HEK293 (cell line): ENCODE results near the gene PYROXD2.

Experiments used
- HOXC10 ChIP-seq: sonication (generic); formaldehyde crosslinking; IDR thresholded peaks from 2 replicates; pipeline ENCODE4 v1.8.1; 2023; ENCODE audit warnings: mild to moderate bottlenecking, missing genetic modification reagents
- IKZF3 ChIP-seq: fragments of 450-650 bp; IDR thresholded peaks from 2 replicates; pipeline ENCODE4 v1.5.0; 2018; ENCODE audit warnings: missing biosample characterization, mild to moderate bottlenecking, missing genetic modification characterization, moderate library complexity
- KLF17 ChIP-seq: fragments of 450-650 bp; formaldehyde crosslinking; IDR thresholded peaks from 2 replicates; pipeline ENCODE4 v1.5.1; 2016; ENCODE audit warnings: missing biosample characterization, missing genetic modification characterization
- KLF7 ChIP-seq: fragments of 450-650 bp; formaldehyde crosslinking; IDR thresholded peaks from 2 replicates; pipeline ENCODE4 v1.5.1; 2016; ENCODE audit warnings: missing biosample characterization, missing genetic modification characterization, borderline replicate concordance
- KLF8 ChIP-seq: fragments of 450-650 bp; formaldehyde crosslinking; IDR thresholded peaks from 2 replicates; pipeline ENCODE4 v1.5.1; 2016; ENCODE audit warnings: missing biosample characterization, missing genetic modification characterization
- OSR2 ChIP-seq: fragments of 450-650 bp; formaldehyde crosslinking; IDR thresholded peaks from 2 replicates; pipeline ENCODE4 v1.5.1; 2016; ENCODE audit warnings: missing biosample characterization, missing genetic modification characterization
- OVOL3 ChIP-seq: fragments of 450-650 bp; formaldehyde crosslinking; IDR thresholded peaks from 2 replicates; pipeline ENCODE4 v1.5.1; 2016; ENCODE audit warnings: missing biosample characterization, missing genetic modification characterization
- SP3 ChIP-seq: fragments of 450-650 bp; formaldehyde crosslinking; IDR thresholded peaks from 2 replicates; pipeline ENCODE4 v1.5.1; 2016; ENCODE audit warnings: missing biosample characterization, missing genetic modification characterization
- ZBTB26 ChIP-seq: fragments of 450-650 bp; formaldehyde crosslinking; optimal IDR thresholded peaks from 2 replicates; pipeline ENCODE3; 2016; ENCODE audit warnings: missing biosample characterization, mild to moderate bottlenecking, missing genetic modification characterization
- ZBTB6 ChIP-seq: fragments of 450-650 bp; formaldehyde crosslinking; IDR thresholded peaks from 2 replicates; pipeline ENCODE4 v1.5.1; 2017; ENCODE audit warnings: missing biosample characterization, missing genetic modification characterization
- ZEB2 ChIP-seq: fragments of 450-650 bp; formaldehyde crosslinking; IDR thresholded peaks from 2 replicates; pipeline ENCODE4 v1.5.1; 2016; ENCODE audit warnings: missing biosample characterization, missing genetic modification characterization
- ZNF138 ChIP-seq: fragments of 450-650 bp; formaldehyde crosslinking; IDR thresholded peaks from 2 replicates; pipeline ENCODE4 v1.5.1; 2016; ENCODE audit warnings: missing biosample characterization, missing genetic modification characterization, borderline replicate concordance
- ZNF140 ChIP-seq: fragments of 450-650 bp; formaldehyde crosslinking; IDR thresholded peaks from 2 replicates; pipeline ENCODE4 v1.5.1; 2016; ENCODE audit warnings: missing biosample characterization, missing genetic modification characterization
- ZNF157 ChIP-seq: fragments of 450-650 bp; formaldehyde crosslinking; IDR thresholded peaks from 2 replicates; pipeline ENCODE4 v1.5.1; 2016; ENCODE audit warnings: missing biosample characterization, missing genetic modification characterization
- ZNF280D ChIP-seq: fragments of 450-650 bp; formaldehyde crosslinking; IDR thresholded peaks from 2 replicates; pipeline ENCODE4 v1.5.1; 2016; ENCODE audit warnings: missing biosample characterization, missing genetic modification characterization
- ZNF473 ChIP-seq: fragments of 450-650 bp; formaldehyde crosslinking; IDR thresholded peaks from 2 replicates; pipeline ENCODE4 v1.5.1; 2017; ENCODE audit warnings: missing biosample characterization, missing genetic modification characterization
- ZNF48 ChIP-seq: fragments of 450-650 bp; formaldehyde crosslinking; IDR thresholded peaks from 2 replicates; pipeline ENCODE4 v1.5.1; 2016; ENCODE audit warnings: missing biosample characterization, missing genetic modification characterization
- ZNF548 ChIP-seq: fragments of 450-650 bp; formaldehyde crosslinking; IDR thresholded peaks from 2 replicates; pipeline ENCODE4 v1.5.1; 2016; ENCODE audit warnings: missing biosample characterization, missing genetic modification characterization
- ZNF558 ChIP-seq: fragments of 450-650 bp; formaldehyde crosslinking; IDR thresholded peaks from 2 replicates; pipeline ENCODE4 v1.5.1; 2016; ENCODE audit warnings: missing biosample characterization, missing genetic modification characterization
- ZNF596 ChIP-seq: fragments of 450-650 bp; IDR thresholded peaks from 2 replicates; pipeline ENCODE4 v1.5.0; 2018; ENCODE audit warnings: missing biosample characterization, mild to moderate bottlenecking, missing genetic modification characterization, moderate library complexity
- ZNF626 ChIP-seq: fragments of 450-650 bp; sonication (Bioruptor Pico); formaldehyde crosslinking; IDR thresholded peaks from 2 replicates; pipeline ENCODE4 v1.5.1; 2018; ENCODE audit warnings: missing biosample characterization, missing genetic modification characterization, inconsistent platforms
- ZNF704 ChIP-seq: fragments of 450-650 bp; formaldehyde crosslinking; IDR thresholded peaks from 2 replicates; pipeline ENCODE4 v1.5.1; 2016; ENCODE audit warnings: missing biosample characterization, missing genetic modification characterization
- ZNF76 ChIP-seq: fragments of 450-650 bp; formaldehyde crosslinking; IDR thresholded peaks from 2 replicates; pipeline ENCODE4; 2016; ENCODE audit warnings: low read depth, missing biosample characterization, missing genetic modification characterization, borderline replicate concordance
- ZNF777 ChIP-seq: fragments of 450-650 bp; formaldehyde crosslinking; IDR thresholded peaks from 2 replicates; pipeline ENCODE4 v1.5.1; 2017; ENCODE audit warnings: missing biosample characterization, missing genetic modification characterization, borderline replicate concordance
- TF ChIP-seq, protein P1 (sequence below): fragments of 450-650 bp; formaldehyde crosslinking; IDR thresholded peaks from 2 replicates; pipeline ENCODE4 v1.5.1; 2016; ENCODE audit warnings: missing biosample characterization, missing genetic modification characterization
- TF ChIP-seq, protein P2 (sequence below): fragments of 450-650 bp; IDR thresholded peaks from 2 replicates; pipeline ENCODE4 v1.5.1; 2018; ENCODE audit warnings: missing biosample characterization, missing genetic modification characterization
- TF ChIP-seq, protein P3 (sequence below): fragments of 450-650 bp; formaldehyde crosslinking; IDR thresholded peaks from 2 replicates; pipeline ENCODE4 v1.5.1; 2016; ENCODE audit warnings: missing biosample characterization, missing genetic modification characterization

Gene PYROXD2

GRCh38 chr10:98446661-98447221 is 31.8 kb upstream of the PYROXD2 start, which contains the start of gene HPS1 (continued):
- TF ChIP-seq ZNF777 (tag by site-specific recombination) (no peak), SP3 (tag by site-specific recombination) (peak; percentile 65), ZBTB6 (tag by site-specific recombination) (peak; percentile 26; the same call in 1 of the 2 replicates), ZNF140 (tag by site-specific recombination) (no peak), ZNF558 (tag by site-specific recombination) (0 out of 2 replicates have a peak, but pooled peaks have one; percentile 24), OSR2 (no peak), ZNF76 (no peak), ZNF138 (tag by site-specific recombination) (no peak), ZNF48 (tag by site-specific recombination) (no peak), ZEB2 (tag by site-specific recombination) (peak; percentile 53; the same call in 1 of the 2 replicates), ZNF473 (tag by site-specific recombination) (no peak), HOXC10 (CRISPR knock-in tag) (no peak), ZBTB26 (tag by site-specific recombination) (peak; percentile 84), IKZF3 (tag by site-specific recombination) (no peak), KLF17 (tag by site-specific recombination) (peak; percentile 34; the same call in 1 of the 2 replicates), ZNF704 (no peak), KLF7 (peak; percentile 31; the same call in 1 of the 2 replicates), ZNF548 (no peak), ZNF157 (tag by site-specific recombination) (no peak), ZNF596 (tag by site-specific recombination) (no peak), KLF8 (tag by site-specific recombination) (peak; percentile 83; the same call in 1 of the 2 replicates), OVOL3 (tag by site-specific recombination) (no peak), ZNF280D (tag by site-specific recombination) (no peak), ZNF626 (tag by site-specific recombination) (no peak)
- TF ChIP-seq, protein P1, sequence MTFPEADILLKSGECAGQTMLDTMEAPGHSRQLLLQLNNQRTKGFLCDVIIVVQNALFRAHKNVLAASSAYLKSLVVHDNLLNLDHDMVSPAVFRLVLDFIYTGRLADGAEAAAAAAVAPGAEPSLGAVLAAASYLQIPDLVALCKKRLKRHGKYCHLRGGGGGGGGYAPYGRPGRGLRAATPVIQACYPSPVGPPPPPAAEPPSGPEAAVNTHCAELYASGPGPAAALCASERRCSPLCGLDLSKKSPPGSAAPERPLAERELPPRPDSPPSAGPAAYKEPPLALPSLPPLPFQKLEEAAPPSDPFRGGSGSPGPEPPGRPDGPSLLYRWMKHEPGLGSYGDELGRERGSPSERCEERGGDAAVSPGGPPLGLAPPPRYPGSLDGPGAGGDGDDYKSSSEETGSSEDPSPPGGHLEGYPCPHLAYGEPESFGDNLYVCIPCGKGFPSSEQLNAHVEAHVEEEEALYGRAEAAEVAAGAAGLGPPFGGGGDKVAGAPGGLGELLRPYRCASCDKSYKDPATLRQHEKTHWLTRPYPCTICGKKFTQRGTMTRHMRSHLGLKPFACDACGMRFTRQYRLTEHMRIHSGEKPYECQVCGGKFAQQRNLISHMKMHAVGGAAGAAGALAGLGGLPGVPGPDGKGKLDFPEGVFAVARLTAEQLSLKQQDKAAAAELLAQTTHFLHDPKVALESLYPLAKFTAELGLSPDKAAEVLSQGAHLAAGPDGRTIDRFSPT: peak; percentile 44; the same call in 1 of the 2 replicates
- TF ChIP-seq, protein P2, sequence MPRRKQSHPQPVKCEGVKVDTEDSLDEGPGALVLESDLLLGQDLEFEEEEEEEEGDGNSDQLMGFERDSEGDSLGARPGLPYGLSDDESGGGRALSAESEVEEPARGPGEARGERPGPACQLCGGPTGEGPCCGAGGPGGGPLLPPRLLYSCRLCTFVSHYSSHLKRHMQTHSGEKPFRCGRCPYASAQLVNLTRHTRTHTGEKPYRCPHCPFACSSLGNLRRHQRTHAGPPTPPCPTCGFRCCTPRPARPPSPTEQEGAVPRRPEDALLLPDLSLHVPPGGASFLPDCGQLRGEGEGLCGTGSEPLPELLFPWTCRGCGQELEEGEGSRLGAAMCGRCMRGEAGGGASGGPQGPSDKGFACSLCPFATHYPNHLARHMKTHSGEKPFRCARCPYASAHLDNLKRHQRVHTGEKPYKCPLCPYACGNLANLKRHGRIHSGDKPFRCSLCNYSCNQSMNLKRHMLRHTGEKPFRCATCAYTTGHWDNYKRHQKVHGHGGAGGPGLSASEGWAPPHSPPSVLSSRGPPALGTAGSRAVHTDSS (tag by site-specific recombination): no peak
- TF ChIP-seq, protein P3, sequence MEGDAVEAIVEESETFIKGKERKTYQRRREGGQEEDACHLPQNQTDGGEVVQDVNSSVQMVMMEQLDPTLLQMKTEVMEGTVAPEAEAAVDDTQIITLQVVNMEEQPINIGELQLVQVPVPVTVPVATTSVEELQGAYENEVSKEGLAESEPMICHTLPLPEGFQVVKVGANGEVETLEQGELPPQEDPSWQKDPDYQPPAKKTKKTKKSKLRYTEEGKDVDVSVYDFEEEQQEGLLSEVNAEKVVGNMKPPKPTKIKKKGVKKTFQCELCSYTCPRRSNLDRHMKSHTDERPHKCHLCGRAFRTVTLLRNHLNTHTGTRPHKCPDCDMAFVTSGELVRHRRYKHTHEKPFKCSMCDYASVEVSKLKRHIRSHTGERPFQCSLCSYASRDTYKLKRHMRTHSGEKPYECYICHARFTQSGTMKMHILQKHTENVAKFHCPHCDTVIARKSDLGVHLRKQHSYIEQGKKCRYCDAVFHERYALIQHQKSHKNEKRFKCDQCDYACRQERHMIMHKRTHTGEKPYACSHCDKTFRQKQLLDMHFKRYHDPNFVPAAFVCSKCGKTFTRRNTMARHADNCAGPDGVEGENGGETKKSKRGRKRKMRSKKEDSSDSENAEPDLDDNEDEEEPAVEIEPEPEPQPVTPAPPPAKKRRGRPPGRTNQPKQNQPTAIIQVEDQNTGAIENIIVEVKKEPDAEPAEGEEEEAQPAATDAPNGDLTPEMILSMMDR (tag by site-specific recombination): 0 out of 2 replicates have a peak, but pooled peaks have one; percentile 30
